DOHH2 (cell line): ENCODE data around the gene ETV5.

Experiments
- EZH2phosphoT487 ChIP-seq: fragments of 200-600 bp; sonication (generic); IDR thresholded peaks from 2 replicates; pipeline ENCODE4 v1.6.1; 2017; ENCODE audit warnings: borderline replicate concordance, mild to moderate bottlenecking, antibody characterized with exemption, low read length, moderate library complexity, mixed read lengths
- TF ChIP-seq, protein P1 (sequence below): fragments of 200-600 bp; sonication (generic); IDR thresholded peaks from one replicate; pipeline ENCODE4 v1.5.1; 2014; ENCODE audit warnings: antibody characterized with exemption, mild to moderate bottlenecking, low read depth, low read length; ENCODE audit not compliant: poor library complexity, severe bottlenecking

- TF ChIP-seq, protein P1, sequence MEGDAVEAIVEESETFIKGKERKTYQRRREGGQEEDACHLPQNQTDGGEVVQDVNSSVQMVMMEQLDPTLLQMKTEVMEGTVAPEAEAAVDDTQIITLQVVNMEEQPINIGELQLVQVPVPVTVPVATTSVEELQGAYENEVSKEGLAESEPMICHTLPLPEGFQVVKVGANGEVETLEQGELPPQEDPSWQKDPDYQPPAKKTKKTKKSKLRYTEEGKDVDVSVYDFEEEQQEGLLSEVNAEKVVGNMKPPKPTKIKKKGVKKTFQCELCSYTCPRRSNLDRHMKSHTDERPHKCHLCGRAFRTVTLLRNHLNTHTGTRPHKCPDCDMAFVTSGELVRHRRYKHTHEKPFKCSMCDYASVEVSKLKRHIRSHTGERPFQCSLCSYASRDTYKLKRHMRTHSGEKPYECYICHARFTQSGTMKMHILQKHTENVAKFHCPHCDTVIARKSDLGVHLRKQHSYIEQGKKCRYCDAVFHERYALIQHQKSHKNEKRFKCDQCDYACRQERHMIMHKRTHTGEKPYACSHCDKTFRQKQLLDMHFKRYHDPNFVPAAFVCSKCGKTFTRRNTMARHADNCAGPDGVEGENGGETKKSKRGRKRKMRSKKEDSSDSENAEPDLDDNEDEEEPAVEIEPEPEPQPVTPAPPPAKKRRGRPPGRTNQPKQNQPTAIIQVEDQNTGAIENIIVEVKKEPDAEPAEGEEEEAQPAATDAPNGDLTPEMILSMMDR = no peak
- no peak for TF ChIP-seq EZH2phosphoT487
Measured at GRCh38 chr3:186128158-186128557, 19.3 kb upstream of the ETV5 start.
